IMR-90 (cell line): ENCODE measurements around the gene PGD. TPM values are rescaled to one million over a fixed set of nuclear protein-coding genes. Genes with fewer than 3 reads are reported as not detected.

Source experiments
- ATAC-seq: fragments of 200-7000 bp; cut with Tn5 transposase; 2 replicates; pipeline ENCODE4 v1.9.1; 2020; ENCODE audit warnings: low read depth, mild to moderate bottlenecking, moderate library complexity
- BruUV-seq: library from RNA; stranded (reverse); fragments of 400-500 nt; replicated peaks from 2 replicates; lab custom pipeline; 2021; lab: Mats Ljungman, UMichigan
- CTCF ChIA-PET: fragments of 300-600 bp; formaldehyde crosslinking; extraction: SDS; loops from one replicate; lab custom pipeline; 2021; ENCODE audit warnings: antibody characterized with exemption; lab: Yijun Ruan, JAX
- POLR2A ChIA-PET: fragments of 300-600 bp; sonication (Branson Sonifier 250); formaldehyde crosslinking; loops from one replicate; lab custom pipeline; 2022; ENCODE audit warnings: antibody characterized with exemption; ENCODE audit not compliant: unreplicated experiment; lab: Charles Lee
- DNase-seq: peaks from one replicate; pipeline ENCODE4 v3.0.0; 2013
- H2AFZ ChIP-seq: replicated peaks from 2 replicates; pipeline ENCODE3; 2013; ENCODE audit warnings: low read length, mild to moderate bottlenecking; ENCODE audit not compliant: poor library complexity
- H2AK5ac ChIP-seq: 2 replicates; pipeline ENCODE4 v1.6.1; 2013; ENCODE audit warnings: low read depth, low read length, inconsistent platforms
- H2AK9ac ChIP-seq: replicated peaks from 2 replicates; pipeline ENCODE3; 2013; ENCODE audit warnings: mild to moderate bottlenecking, low read depth, low read length, moderate library complexity; ENCODE audit not compliant: poor library complexity
- H2BK120ac ChIP-seq: 2 replicates; pipeline ENCODE4 v1.6.1; 2013; ENCODE audit warnings: low read depth, low read length, inconsistent platforms
- H2BK15ac ChIP-seq: 3 replicates; pipeline ENCODE4 v1.6.1; 2013; ENCODE audit warnings: low read depth, low read length, inconsistent platforms
- H2BK20ac ChIP-seq: 2 replicates; pipeline ENCODE4 v1.6.1; 2013; ENCODE audit warnings: low read depth, mild to moderate bottlenecking, inconsistent platforms, low read length, moderate library complexity
- H2BK5ac ChIP-seq: 2 replicates; pipeline ENCODE4 v1.6.1; 2013; ENCODE audit warnings: mild to moderate bottlenecking, low read depth, low read length, inconsistent platforms; ENCODE audit not compliant: poor library complexity, severe bottlenecking
- H3K14ac ChIP-seq: replicated peaks from 2 replicates; pipeline ENCODE4 v1.6.1; 2013; ENCODE audit warnings: low read depth, low read length, inconsistent platforms
- H3K18ac ChIP-seq: 2 replicates; pipeline ENCODE4 v1.6.1; 2013; ENCODE audit warnings: low read depth, low read length, control low read depth
- H3K23ac ChIP-seq: 2 replicates; pipeline ENCODE4 v1.6.1; 2013; ENCODE audit warnings: low read depth, low read length, inconsistent platforms
- H3K27ac ChIP-seq: 2 replicates; pipeline ENCODE4 v1.5.1; 2013; ENCODE audit warnings: mild to moderate bottlenecking, control low read depth, low read length; ENCODE audit not compliant: insufficient read depth
- H3K27me3 ChIP-seq: 2 replicates; pipeline ENCODE4 v1.6.1; 2013; ENCODE audit warnings: low read length; ENCODE audit not compliant: control insufficient read depth, insufficient read depth
- H3K36me3 ChIP-seq: 2 replicates; pipeline ENCODE4 v1.6.1; 2013; ENCODE audit warnings: low read length, mixed read lengths; ENCODE audit not compliant: control insufficient read depth, insufficient read depth
- H3K4ac ChIP-seq: 2 replicates; pipeline ENCODE4 v1.6.1; 2013; ENCODE audit warnings: low read depth, low read length, inconsistent platforms
- H3K4me1 ChIP-seq: 2 replicates; pipeline ENCODE4 v1.6.1; 2013; ENCODE audit warnings: low read length, mixed read lengths; ENCODE audit not compliant: control insufficient read depth, insufficient read depth
- H3K4me2 ChIP-seq: 2 replicates; pipeline ENCODE4 v1.6.1; 2013; ENCODE audit warnings: low read depth, mild to moderate bottlenecking, control low read depth, low read length, moderate library complexity
- H3K4me3 ChIP-seq: 2 replicates; pipeline ENCODE4 v1.5.1; 2013; ENCODE audit warnings: low read depth, mild to moderate bottlenecking, control low read depth, low read length, moderate library complexity; ENCODE audit not compliant: insufficient read depth
- H3K56ac ChIP-seq: 2 replicates; pipeline ENCODE4 v1.6.1; 2013; ENCODE audit warnings: low read length, inconsistent platforms; ENCODE audit not compliant: insufficient read depth; ENCODE audit errors: extremely low read depth
- H3K79me1 ChIP-seq, 2 experiments: 2 replicates each; pipeline ENCODE4 v1.6.1; 2013; ENCODE audit warnings: low read length in 2 of 2, inconsistent platforms in 1 of 2, low read depth in 1 of 2
- H3K9ac ChIP-seq: 2 replicates; pipeline ENCODE4 v1.6.1; 2013; ENCODE audit warnings: low read depth, low read length, control low read depth
- H3K9me1 ChIP-seq: 2 replicates; pipeline ENCODE4 v1.6.1; 2013; ENCODE audit warnings: low read length, inconsistent platforms; ENCODE audit not compliant: insufficient read depth
- H3K9me3 ChIP-seq: 2 replicates; pipeline ENCODE4 v1.6.1; 2013; ENCODE audit warnings: low read length; ENCODE audit not compliant: control insufficient read depth, insufficient read depth
- H4K20me1 ChIP-seq: 2 replicates; pipeline ENCODE4 v1.6.1; 2013; ENCODE audit warnings: low read length, inconsistent platforms; ENCODE audit not compliant: insufficient read depth
- H4K5ac ChIP-seq: 2 replicates; pipeline ENCODE4 v1.6.1; 2013; ENCODE audit warnings: mild to moderate bottlenecking, low read depth, low read length, control low read depth
- H4K8ac ChIP-seq, 2 experiments: 2 replicates each; pipeline ENCODE4 v1.6.1; 2013; ENCODE audit warnings: low read depth in 2 of 2, low read length in 2 of 2, control low read depth in 1 of 2, inconsistent platforms in 1 of 2
- H4K91ac ChIP-seq: 2 replicates; pipeline ENCODE4 v1.6.1; 2013; ENCODE audit warnings: low read depth, low read length, inconsistent platforms; ENCODE audit not compliant: insufficient read depth
- MAZ ChIP-seq: IDR thresholded peaks from 2 replicates; pipeline ENCODE4 v1.6.1; 2012; ENCODE audit warnings: low read depth, mild to moderate bottlenecking, low read length, improper control_type of control experiment, moderate library complexity, borderline replicate concordance
- POLR2A ChIP-seq: IDR thresholded peaks from 2 replicates; pipeline ENCODE4 v1.6.1; 2012; ENCODE audit warnings: mild to moderate bottlenecking, low read depth, low read length
- RFX5 ChIP-seq: IDR thresholded peaks from 2 replicates; pipeline ENCODE4 v1.8.0; 2012; ENCODE audit warnings: low read depth, mild to moderate bottlenecking, low read length, moderate library complexity
- WGBS, 2 experiments: methylation state at CpG; one replicate each; pipeline versions ENCODE4 v1.1.5 to v1.1.7; 2013; ENCODE audit warnings: missing lambda C conversion rate in 2 of 2; ENCODE audit not compliant: insufficient read length in 1 of 2; ENCODE audit errors: extremely low coverage in 2 of 2; 5-methylcytosine and 5-hydroxymethylcytosine counted together
- dilution Hi-C: fragments of 300-500 bp; cut with HindIII; formaldehyde crosslinking; loops from one replicate; pipeline ENCODE4 v1.14.3; 2018; ENCODE audit warnings: low sequenced_read_pairs; ENCODE audit not compliant: unreplicated experiment
- in situ Hi-C: fragments of 300-500 bp; cut with MboI; formaldehyde crosslinking; loops from 3 replicates; pipeline ENCODE4 v1.14.3; 2019; ENCODE audit warnings: low sequenced_read_pairs, inconsistent platforms, mixed read lengths
- intact Hi-C: fragments of 100-400 bp; cut with micrococcal nuclease; formaldehyde crosslinking; loops from 2 replicates; pipeline ENCODE4 v1.10.0; 2022
- polyA plus RNA-seq, 3 experiments: library from polyadenylated mRNA; depleted of rRNA; stranded (reverse); fragments of >200 nt; gene quantifications; 2 replicates each; pipeline ENCODE4 v1.2.3, GENCODE V29; 2012; ENCODE audit warnings: low replicate concordance in 1 of 3
- total RNA-seq: library from RNA; depleted of rRNA; stranded (reverse); fragments of >200 nt; gene quantifications from 2 replicates; pipeline ENCODE4 v1.2.3, GENCODE V29; 2012

The PGD gene
- total and polyA plus RNA-seq, 2 of the 4 experiments (the other 2 are of a cell fraction) = 118 to 216 TPM

- no peak overlapping the region for H3K27ac ChIP-seq
- in situ Hi-C loops = no loop called here
These were observed 9.4 kb upstream of the PGD start for GRCh38 chr1:10389271-10389973.

More at GRCh38 chr1:10389271-10389973, 9.4 kb upstream of the PGD start:
- H3K56ac ChIP-seq = no peak overlapping the region
- no peak overlapping the region for H3K14ac ChIP-seq
- H4K5ac ChIP-seq = no peak overlapping the region
- no peak overlapping the region for H3K23ac ChIP-seq
- H3K9me1 ChIP-seq = peaks cover 9% of the 10 kb centered on the region; the same call in 1 of the 2 replicates
- ChIA-PET POLR2A (no interaction called here), CTCF (no interaction called here)
- H3K4me3 ChIP-seq = no peak overlapping the region
- intact Hi-C loops (no loop called here), dilution Hi-C loops (no loop called here)
- ATAC-seq (no peak), DNase-seq (no peak)
- H4K20me1 ChIP-seq = no peaks in the 10 kb centered on the region
- no peak overlapping the region for H3K4ac ChIP-seq
- 0 out of 4 replicates have a peak, but pooled peaks cover 0 to 6% of the 10 kb centered on the region in 2 experiments for H3K79me1 ChIP-seq
- no peak overlapping the region for H3K9ac ChIP-seq
- TF ChIP-seq RFX5 = no peak
- TF ChIP-seq POLR2A = no peak
- no peak for TF ChIP-seq MAZ
- no peak overlapping the region for H3K18ac ChIP-seq
- WGBS, 2 experiments = 95% methylated on average over 2 of the region's 6 CpGs; no CpG with 5 or more reads in 1 of the 2 experiments
- no peak overlapping the region for H3K4me2 ChIP-seq
- H4K8ac ChIP-seq = no peak overlapping the region; a peak in 1 of 4 replicates
- 0 out of 2 replicates have a peak overlapping the region, but pooled peaks have one; percentile 15 for H2BK120ac ChIP-seq
- H4K91ac ChIP-seq = 0 out of 2 replicates have a peak overlapping the region, but pooled peaks have one; percentile 15
- BruUV-seq = no TSS peak
- H3K27me3 ChIP-seq = no peaks in the 10 kb centered on the region
- H2AK9ac ChIP-seq = no peak overlapping the region
- no peak overlapping the region for H2BK15ac ChIP-seq
- H3K9me3 ChIP-seq = no peaks in the 10 kb centered on the region
- H3K36me3 ChIP-seq = no peaks in the 10 kb centered on the region
- peak overlapping the region; percentile 24; the same call in 1 of the 2 replicates for H2AK5ac ChIP-seq
- H2BK5ac ChIP-seq = no peak overlapping the region
- H3K4me1 ChIP-seq = peaks cover 13% of the 10 kb centered on the region
- no peak overlapping the region for H2BK20ac ChIP-seq
- no peak overlapping the region for H2AFZ ChIP-seq
